Limb (tissue), 2 donors: ENCODE measurements around the gene CKAP2L.

ENCODE experiments used
- DNase-seq, 2 donors: peaks; one replicate each; pipeline ENCODE4 v3.0.0-alpha.2; 2016; ENCODE audit errors: extremely low spot score in 2 of 2

Gene CKAP2L

DNA sequence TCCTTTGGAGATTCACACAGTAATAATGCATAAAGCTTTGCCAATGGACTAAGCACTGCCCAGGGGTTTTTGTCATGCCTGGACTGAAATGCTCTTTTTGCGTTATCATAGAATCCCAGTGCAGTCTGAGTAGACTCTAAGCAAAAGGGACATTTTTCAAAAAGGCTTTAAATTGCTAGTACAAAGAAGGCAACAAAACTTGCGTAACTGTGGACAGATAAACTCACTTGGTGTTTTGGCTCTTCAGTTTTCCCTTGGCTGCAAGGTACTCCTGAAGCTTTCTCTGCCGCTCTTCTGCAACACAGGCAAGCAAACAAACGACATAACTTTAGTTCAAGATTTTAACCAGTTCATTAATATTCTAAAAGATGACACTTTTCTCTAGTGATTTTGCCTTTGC is 2.1 kb downstream of the CKAP2L start:
- DNase-seq, result no peak

DNA sequence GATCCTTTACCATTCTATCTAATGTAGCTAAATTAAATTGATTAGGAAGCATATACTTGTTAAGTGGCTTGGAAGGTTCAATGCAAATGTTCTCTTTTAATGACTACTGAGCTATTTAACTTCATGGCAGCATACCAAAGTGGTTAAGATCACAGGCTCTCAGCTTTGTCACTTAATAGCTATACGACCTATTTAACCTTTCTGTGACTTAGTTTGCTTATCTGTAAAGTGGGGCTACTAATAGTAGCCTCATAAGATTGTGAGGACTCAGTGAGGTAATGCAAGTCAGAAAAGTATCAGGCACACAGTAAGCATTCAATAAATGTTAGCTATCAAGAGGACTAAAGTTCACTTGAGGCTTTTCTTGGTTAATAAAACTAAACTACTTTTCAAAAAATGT is 4.3 kb downstream of the CKAP2L start:
- no peak for DNase-seq

DNA sequence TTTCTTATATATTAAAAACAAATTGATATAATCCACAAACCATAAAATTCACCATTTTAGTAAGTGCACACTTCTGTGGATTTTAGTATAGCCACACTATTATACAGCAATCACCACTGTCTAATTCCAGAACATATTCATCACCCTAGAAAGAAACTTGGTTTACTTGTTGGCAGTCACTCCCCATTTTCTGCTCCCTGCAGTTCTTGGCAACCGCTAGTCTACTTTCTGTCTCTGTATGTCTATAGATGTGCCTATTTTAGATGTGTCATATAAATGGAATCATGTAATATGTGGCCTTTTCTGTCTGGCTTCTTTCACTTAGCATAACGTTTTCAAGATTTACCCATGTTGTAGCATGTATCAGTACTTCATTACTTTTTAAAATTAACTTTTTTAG is 5.7 kb downstream of the CKAP2L start:
- no peak for DNase-seq

DNA sequence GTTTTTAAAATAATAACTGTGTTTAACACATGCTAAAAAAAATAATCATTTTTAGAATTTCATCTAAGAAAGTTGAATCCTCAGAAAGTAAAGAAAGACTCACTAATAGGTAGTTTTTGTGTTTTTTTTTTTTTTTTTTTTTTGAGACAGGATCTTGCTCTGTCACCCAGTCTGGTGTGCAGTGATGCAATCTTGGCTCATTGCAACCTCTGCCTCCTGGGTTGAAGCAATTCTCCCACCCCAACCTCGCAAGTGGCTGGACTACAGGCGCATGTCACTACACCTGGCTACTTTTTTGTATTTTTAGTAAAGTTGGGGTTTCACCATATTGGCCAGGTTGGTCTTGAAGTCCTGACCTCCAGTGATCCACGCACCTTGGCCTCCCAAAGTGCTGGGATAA is 7.1 kb downstream of the CKAP2L start:
- DNase-seq, result no peak

DNA sequence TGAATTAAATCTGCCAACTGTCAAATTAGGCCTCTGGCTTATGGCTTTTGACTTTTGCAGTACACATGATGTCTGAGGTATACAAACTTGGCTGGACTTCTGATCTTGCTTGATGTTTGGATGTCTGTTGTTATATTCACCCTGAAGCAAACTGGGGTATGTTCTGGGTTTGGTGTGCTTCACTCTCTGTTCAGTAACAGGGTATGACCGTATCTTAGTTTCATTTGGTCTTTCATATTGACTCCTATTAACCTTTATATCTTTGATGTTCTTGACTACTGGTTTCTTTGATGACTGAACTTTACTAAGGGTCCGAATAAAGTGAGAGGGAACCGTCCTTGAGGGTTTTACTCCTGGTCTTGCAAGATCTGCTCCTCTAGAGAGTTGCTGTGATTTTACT is 8.2 kb downstream of the CKAP2L start:
- no peak for DNase-seq

DNA sequence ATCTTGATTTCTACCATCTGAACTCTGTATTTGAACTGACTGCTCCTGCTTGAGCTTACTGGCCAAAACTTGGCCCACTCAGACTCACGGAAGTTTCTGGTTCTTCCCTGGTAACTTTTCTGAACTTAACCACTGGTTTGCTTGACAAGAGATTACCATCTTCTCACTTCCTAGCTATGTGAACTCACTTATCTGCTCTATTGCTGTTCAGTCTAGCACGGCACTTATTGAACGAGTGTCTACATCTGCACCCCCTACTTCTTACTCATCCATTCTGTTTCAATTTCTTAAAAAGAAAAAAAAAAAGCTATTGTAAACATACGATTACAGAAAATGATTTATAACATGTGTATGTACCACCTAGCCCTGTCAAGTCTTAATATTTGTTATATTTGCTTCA is 9.0 kb downstream of the CKAP2L start:
- no peak for DNase-seq

DNA sequence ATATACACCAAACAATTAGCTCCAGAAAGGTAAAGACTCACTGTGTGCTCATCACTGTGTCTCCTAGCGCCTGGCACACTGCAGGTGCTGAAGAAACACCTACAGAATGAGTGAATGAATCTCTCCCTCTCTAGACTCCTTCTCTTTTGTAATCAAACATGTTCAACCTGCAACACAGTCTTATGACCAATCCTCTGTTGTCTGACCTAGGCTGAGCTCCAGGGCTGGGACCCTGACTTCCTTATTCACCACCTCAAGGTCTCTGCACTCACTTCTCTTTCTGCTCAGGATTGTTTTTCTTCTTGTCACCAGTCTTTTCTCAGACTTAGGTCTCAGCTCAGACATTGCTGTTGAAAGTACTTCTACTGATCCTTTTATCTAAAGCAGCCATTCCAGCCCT is 9.8 kb downstream of the CKAP2L start:
- DNase-seq, result no peak

DNA sequence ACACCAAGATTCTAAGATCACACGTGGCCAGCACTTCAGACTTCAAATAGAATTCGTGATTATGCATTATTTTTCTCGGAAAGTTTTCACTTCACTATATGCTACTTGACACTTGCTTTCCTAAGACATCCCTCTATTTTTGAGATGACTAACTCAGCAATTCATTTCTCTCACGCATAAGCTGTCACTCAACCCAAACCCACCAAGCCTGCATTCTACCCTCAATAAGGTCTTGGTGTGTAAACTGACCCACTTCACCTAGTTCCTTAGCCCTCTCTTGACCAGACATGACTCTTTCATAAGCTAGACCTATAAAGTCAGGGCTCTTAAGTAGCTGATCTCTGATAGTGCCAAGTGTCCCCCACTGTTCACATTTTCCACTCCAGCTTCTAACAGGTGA is 11.7 kb downstream of the CKAP2L start:
- no peak for DNase-seq

DNA sequence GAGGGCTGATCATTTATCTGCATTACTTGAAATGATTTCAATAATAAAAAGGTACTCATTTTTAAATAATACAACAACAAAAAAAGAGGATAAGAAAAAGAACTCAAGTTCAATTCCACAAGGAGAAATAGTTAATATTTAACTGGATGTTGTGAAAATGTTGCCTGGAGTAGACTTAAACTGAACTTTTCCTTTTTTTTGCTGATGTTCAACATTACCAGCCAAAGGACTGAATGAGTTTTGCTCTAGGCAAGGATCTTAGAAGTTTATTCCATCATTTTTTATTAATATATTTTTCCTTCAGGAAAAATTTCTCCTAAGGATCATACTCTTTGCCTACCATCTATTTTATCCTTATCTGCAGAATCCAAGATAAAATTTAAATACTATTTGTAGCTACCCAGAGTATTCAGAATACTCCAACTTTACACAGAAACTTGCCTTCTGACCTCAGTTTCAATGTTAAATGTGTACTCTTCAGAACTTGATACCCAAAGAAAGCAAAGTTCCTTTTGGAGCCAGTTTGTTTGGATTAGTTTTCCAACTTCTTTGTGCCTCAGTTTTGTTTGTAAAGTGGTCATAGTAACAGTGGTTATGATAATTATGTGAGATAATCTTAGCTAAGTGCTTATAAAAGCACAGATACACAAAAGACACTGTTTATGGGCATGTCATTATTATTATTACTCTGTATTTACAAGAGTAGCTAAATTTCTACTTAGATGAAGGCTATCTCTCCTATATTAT is 12.8 kb downstream of the CKAP2L start:
- no peak for DNase-seq

DNA sequence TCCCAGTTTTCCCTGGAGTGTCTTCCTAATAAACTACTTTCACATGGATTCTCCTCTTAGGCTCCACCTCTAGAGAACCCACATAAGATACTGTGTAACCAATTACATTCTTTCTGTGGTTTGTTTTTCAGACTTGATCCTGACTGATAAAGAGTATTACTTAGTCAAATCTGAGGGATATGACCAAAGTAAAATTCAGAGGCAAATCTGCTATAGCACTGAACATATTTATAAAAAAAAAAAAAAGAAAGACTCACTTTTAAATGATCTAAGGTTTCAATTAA is 13.9 kb downstream of the CKAP2L start:
- DNase-seq, result no peak

DNA sequence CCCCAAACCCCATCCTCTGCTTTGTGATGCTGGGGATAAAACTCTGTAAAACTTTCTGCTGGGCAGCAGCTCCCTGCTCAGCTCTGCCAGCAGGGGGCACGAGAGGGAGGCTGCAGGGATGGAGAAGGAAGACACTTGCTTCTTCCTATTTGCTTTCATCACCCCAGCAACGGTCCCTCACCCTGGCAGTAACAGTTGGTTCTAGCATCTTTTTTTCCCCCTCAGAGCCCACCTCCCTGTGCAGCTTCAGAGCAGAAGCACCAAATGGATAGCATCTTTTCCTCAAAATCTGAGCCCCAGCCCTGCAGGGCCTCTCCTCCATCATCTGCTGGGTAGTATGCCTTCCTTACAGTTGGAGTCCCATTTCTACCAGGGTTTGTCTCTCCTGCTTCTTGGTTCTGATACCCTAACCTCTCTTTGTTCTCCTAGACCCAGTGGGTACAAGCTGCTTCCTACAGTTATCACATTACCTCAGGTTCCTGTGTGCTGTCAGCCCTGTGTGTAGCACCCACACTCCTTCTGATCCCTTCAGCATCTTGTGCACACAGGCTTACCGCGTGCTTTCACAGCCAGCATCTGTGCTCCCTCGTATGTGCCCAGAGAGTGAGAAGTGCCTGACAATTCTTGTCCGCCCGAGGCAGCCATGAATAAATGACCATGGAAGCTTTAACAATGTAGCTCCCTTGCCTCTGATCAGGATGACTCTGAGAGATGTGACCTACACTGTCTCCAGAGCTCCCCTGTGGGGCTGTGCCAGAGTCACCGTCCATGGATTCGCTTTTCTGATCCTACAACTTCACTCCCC is 14.5 kb downstream of the CKAP2L start:
- DNase-seq, result peak; percentile 60 to 82

DNA sequence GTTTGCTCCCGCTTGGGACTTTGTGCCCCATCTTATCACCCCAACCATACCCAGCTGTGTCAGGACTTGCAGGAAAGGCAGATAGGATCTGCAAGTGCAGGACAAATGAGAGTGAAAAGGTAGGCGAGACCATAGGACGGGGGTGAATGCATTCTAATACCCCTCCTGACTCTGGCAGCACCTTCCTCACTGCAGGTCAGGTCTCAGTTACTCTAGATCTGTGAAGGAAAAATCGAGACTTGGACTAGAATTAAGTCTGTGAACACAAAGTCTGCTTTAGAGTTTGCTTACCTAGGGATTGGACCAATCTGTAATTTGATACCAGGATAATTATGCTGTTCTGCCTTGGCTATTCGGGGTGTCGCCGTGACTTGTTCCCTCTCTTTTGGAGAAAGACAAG is 23.9 kb downstream of the CKAP2L start:
- no peak for DNase-seq

DNA sequence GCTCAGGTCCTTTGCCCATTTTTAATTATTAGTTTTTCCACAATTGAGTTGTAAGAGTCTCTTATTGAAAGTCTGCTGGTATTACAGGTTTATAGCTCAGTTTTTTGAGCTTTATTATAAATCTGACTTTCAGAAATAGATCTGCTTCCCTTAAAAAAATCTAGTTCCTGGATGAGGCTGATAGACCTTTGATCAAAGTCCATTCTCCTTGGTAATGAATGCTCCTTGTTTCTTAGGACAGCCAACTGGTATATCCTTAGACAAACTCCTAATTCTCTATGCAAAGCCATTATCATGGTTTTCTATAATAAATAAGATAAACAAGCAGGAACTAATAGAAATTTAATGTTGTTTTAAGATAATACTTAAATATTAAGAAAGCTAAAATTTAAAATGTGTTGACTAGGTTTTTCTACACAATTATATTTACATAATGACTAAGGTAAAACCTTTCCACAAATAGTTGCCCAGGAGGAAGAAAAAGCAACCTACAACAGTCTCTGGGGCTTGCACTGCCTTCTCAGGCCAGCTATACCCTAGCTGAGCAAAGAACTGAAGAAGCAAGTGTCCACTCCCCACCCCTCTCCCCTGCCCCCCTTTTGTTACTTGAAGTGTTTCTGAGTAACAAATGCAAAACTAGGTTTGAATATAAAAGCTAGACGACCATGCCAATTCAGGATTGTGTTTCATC is 26.7 kb downstream of the CKAP2L start:
- no peak for DNase-seq

DNA sequence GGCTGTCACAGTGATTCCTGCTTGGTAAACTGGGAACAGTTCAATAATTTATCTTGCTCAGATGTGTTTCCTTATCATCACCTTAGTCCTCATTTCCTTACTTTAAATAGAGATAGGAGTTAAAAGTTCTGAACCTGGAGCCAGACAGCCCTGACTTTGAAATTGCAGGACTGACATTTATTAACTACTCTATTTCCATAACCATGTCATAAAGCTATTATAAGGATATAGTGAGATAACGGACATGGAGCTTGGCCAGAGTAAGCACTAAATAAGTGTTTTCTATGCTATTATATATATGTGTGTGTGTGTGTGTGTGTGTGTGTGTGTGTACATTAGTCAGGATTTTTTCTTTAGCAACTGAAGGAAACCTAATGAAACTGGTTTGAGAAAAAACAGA is 30.5 kb downstream of the CKAP2L start:
- no peak for DNase-seq

DNA sequence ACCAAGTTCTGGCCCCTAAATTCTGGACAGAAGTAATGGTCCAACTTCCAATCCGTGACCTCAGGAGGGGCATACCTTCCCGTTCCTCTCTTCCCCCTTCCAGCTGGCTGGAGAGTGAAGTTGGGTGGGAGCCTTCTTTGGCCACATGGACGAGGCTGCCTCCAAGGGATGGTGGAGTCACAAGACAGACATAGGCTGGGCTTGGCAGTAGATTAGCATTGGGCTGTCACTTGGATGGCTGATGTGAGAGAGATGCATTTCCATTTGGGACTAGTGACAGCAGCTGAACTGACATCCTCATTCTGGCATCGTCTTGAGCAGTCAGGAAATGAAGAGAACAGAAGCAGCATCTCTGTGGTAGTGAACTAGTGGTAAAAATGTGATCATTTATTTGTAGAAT is 31.0 kb downstream of the CKAP2L start:
- no peak for DNase-seq

DNA sequence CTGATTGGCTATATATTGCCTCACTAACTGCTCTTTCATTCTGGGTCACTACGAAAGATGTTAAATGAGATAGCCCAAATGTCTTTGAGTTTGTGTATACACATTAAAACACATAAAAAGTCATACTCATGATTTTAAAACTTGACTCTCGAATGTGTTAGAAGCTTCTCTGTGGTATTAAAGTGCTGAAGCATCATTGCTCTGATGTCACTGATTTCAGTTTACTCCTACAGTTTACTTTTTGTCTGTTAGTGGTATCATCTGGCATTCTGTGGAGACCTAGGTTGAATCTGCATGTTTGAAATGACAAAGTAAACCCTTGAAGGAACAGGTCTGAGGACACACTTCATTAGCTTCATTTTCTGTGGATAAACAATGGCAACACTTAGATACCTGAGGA is 32.9 kb downstream of the CKAP2L start:
- no peak for DNase-seq

DNA sequence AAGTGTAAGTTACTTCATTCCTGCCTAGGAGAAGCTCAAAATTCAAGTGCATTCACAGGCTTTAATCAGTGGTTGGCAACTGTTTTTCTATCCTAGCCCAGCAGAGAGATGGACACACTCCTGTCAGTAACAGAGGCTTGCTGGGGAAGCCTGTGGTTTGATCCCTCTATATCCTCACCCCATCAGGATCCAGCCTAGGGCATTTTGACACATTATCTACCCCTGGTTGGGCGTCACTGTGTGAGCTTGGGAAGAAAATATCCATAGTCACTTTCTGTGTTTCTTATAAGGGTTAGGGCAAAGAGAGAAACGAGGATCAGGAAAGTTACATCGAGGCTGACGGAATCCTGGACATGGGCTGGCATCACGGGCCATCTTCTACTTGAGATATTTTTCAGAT is 33.6 kb downstream of the CKAP2L start:
- DNase-seq, result no peak

DNA sequence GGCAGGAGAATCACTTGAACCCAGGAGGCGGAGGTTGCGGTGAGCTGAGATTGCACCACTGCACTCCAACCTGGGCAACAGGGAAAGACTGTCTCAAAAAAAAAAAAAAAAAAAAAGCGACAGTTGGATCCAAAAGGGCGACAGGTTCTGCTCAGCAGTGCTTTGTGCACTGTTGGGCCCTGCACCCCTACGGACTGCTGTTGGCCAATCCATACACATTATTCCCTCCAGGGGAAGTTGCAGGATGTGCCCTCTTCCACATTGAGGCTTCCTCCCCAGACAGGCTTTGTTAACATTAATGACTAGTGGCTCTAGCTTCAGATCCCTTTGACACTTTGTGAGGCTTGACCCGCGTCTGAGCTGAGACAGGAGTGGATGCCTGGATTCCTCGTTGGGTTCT is 34.2 kb downstream of the CKAP2L start:
- DNase-seq, result no peak

DNA sequence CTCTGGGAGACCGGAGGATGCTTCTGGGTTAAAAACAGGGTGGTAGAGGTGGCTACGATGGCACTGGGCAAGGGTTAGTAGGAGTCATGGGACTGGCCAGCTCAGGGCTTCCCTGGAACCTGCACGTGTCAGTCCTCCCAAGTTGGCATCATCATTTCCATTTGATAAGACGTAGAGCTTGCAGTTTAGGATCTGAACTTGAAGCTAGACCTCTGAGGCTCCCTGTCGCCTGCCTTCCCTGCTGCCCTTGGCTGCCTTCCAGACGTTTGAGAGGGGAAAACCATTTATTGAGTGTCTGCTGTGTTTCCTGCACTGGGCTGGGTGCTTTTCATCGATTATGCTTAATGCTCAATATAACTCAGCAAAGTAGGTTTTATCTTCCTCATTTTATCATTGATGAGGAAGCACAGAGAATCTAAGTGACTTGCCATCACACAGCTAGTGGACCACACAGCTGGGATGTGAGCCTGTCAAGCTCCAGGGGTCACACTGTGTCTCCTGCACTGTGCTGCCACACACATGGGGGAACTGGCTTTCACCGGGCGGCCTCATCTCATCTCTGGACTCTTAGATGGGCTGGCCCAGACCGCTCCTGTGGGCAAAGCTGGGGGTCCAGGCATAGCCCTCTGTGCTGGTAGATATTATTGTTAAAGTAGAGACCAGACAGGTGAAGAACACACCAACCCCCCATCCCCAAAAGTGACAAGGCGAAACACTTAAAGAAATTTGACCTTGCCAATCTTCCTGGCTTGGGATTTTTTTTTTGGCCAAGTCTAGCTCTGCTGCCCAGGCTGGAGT is 35.8 kb downstream of the CKAP2L start:
- no peak for DNase-seq

DNA sequence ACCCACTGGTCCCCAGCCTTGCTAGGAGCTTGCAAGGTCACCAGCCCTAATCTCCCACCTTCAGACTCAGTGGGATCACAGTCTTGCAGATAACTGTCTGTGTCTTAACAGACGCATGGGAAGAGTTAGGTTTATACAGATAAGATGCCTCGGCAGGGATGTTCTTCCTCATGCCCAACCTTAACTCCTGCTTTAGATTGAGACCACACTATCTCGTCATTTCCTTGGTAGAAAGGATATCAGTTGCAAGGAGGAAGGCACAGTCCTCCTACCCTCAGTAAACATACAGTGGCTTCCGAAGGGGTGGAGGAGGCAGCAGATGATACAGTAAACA is 36.4 kb downstream of the CKAP2L start:
- no peak for DNase-seq

DNA sequence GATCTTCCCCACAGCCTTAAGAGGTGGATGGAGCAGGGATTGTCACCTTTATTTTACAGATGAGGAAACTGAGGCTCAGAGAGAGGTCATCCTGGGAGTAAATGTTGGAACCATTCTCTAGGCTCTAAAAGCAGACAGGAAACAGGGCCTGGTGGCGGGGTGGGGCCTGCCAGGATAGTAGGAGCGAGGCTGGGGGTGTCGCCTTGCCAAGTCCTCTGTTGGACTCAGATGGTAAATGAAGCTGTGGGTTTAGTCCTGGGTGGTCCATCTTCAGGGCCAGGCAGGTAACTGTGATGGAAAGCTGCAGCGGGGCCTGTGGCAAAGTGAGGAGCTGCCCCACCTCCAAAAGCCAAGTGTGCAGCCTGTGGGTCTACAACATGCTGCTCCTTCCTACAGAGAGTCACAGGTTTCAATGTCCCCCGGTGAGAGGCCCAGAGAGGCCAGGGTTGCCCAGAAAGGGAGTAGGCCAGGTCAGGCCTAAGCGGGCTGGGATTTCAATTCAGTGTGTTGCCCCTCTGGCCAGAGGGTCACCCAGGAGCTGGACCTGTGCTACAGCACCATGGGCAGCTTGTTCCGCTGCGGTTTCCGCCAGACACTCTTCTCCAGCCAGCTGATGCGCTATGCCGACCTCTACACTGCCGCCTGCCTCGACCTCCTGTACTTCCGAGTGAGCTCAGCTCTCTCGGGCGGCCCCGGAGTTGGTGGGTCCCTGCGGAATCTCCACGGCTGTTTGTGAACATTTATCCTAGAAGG is 37.0 kb downstream of the CKAP2L start:
- DNase-seq, result no peak
